HL-60/S4 (cell line): ENCODE data around the gene ATP2A1.

Experiments
- in situ Hi-C: fragments of 300-500 bp; cut with MboI; formaldehyde crosslinking; loops from 2 replicates; pipeline ENCODE4 v1.14.3; 2022; ENCODE audit warnings: low sequenced_read_pairs

Gene ATP2A1

DNA sequence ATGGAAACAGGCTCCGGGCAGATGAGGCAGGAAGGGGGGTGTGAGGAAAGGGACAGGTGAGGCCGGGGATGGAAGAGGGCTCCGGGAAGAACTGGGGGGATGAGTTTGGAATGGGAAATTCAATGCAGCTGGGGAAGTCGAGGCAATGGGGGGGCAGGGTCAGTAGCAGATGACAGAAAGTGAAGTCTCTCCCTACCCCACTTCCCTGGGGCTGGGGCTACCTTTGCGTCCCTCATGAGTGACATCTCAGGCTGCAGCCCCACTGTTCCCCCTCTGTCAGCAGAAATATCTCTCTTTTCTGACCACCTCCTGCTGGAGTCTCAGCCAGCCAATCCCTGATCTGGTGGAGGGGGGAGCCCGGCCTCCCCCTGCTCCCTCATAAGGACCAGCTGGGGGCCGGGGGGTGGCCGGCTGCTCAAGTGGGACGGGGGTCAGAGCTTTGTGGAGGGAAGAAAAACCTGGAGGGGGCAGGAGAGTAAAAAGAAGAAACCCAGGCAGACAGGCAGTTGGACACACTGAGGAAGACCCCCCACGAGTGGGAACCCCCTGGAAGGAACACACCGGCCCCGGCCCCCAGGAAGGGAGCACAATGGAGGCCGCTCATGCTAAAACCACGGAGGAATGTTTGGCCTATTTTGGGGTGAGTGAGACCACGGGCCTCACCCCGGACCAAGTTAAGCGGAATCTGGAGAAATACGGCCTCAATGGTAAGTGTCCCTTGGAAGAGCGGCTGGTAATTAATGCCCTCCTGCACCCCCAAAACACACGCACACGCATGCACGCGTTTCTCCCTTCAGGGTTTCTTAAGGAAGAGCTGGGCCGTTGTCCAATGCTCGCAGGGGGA, at the start of gene ATP2A1:
ATP2A1 (plus strand) TSS at position 406 of the 844 bp plus-strand sequence; CDS start at position 590, 184 bp downstream.
- in situ Hi-C loops = loop anchor here (10.0 kb wide), 1 partner anchor 46 kb away; the partner anchor contains the start of gene RABEP2

DNA sequence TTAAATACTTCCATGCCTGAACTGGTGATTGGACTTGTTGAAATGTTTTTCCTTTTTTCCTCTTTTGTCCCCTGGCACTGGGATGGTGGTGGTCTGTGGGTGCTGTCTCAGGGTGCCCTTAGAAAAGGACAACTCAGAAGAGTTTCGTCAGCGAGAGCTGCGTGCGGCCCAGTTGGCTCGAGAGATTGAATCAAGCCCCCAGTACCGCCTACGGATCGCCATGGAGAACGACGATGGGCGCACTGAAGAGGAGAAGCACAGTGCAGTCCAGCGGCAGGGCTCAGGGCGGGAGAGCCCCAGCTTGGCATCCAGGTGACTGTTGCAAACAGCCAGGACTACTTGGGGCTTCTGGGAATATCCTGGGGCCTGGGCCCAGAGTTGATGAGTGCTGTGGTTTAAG, 48.5 kb upstream of the ATP2A1 start:
- in situ Hi-C loops = no loop called here

DNA sequence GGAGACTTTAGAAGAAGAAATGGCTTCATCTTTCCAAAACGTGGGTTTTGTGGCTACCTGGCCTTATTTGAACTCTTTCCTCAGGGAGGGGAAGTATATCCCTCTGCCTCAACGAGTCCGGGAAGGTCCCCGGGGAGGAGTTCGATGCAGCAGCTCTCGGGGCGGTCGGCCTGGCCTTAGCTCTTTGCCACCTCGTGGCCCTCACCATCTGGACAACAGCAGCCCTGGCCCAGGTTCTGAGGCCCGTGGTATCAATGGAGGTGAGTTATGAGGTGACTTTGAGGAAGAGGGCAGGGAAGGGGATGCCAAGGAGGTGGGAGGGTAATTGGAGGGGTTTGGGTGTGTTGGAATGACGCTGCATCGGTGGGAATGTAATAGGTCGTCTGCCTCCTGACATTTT, 47.8 kb upstream of the ATP2A1 start:
- in situ Hi-C loops = no loop called here

- in situ Hi-C loops = no loop called here
Measured at GRCh38 chr16:28834349-28834748, 43.9 kb upstream of the ATP2A1 start.

DNA sequence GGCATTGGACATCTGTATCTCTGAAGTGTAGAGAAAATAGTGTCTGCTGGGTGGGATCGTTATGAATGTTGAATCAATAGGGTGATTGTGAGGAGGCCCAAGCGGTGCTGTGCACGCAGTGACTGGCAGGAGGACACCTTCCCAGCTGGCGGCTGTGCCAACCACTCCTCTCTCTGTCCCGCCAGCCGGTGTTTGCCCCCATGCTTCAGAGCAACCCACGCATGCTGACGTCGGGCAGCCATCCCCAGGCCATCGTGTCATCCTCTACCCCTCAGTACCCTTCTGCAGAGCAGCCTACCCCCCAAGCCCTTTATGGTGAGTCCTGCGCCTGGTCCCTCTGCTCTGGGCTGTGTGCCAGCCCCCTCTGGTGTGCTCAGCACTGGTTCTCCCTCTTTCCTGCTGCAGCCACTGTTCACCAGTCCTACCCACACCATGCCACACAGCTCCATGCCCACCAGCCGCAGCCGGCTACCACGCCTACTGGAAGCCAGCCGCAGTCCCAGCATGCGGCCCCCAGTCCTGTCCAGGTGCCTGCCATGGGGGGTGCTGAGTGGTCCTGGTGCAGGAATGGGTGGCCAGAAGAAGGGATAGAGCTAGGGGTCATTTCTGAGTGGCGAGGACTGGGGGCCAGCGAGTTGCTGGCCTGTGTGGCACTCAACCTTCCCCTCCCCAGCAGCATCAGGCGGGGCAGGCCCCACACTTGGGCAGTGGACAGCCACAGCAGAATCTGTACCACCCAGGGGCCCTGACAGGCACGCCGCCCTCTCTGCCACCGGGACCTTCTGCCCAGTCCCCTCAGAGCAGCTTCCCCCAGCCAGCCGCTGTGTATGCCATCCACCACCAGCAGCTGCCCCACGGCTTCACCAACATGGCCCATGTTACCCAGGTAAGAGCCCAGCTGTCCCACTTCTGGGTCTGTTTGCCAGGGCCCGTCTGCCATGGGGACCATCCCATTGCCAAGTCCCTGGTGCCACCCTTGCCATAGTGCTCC, 43.1 kb upstream of the ATP2A1 start:
- in situ Hi-C loops = no loop called here

GRCh38 chr16:28835864-28836760, 42.2 kb upstream of the ATP2A1 start:
- in situ Hi-C loops = no loop called here

DNA sequence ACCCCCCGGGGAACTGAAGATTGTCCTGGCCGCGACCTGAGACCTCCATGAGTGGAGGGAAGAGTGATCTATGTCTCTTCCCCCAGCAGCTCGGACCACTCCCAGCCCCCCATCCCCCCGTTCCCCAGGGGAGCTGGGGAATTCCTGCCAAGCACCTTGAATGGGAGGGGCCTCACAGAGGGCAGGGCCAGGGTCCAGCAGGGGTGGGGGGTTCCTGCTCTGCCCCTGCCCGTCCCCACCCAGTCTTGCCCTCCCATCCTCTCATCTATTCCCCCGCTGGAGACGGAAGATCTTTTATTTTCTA, 41.6 kb upstream of the ATP2A1 start:
- in situ Hi-C loops = no loop called here

GRCh38 chr16:28837672-28838557, 40.4 kb upstream of the ATP2A1 start:
- in situ Hi-C loops = no loop called here

GRCh38 chr16:28838558-28838918, 39.8 kb upstream of the ATP2A1 start:
- in situ Hi-C loops = no loop called here

GRCh38 chr16:28839004-28839639, 39.2 kb upstream of the ATP2A1 start:
- in situ Hi-C loops = no loop called here

DNA sequence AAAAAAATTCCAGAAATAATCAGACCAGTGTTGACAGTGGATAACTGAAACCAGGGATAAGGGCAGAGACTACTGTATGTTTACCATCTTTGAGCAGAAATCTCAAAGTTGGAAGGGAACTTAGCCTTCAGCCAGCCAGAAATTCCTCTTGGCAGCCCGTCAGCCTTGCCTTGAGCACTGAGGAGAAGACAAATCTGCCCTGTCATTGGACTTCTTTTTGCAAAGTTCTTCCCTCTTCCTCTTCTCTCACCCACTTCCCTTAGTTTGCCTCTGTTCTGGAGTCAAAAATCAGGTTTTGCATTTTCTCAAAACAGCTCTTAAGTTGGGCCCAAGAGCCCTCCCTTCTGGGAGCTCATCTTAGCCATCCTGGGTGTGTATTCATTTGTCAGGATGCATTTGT, 38.4 kb upstream of the ATP2A1 start:
- in situ Hi-C loops = no loop called here

GRCh38 chr16:28842696-28843095, 35.6 kb upstream of the ATP2A1 start:
- in situ Hi-C loops = no loop called here

- in situ Hi-C loops = no loop called here
Measured at GRCh38 chr16:28843766-28844165, 34.5 kb upstream of the ATP2A1 start.

DNA sequence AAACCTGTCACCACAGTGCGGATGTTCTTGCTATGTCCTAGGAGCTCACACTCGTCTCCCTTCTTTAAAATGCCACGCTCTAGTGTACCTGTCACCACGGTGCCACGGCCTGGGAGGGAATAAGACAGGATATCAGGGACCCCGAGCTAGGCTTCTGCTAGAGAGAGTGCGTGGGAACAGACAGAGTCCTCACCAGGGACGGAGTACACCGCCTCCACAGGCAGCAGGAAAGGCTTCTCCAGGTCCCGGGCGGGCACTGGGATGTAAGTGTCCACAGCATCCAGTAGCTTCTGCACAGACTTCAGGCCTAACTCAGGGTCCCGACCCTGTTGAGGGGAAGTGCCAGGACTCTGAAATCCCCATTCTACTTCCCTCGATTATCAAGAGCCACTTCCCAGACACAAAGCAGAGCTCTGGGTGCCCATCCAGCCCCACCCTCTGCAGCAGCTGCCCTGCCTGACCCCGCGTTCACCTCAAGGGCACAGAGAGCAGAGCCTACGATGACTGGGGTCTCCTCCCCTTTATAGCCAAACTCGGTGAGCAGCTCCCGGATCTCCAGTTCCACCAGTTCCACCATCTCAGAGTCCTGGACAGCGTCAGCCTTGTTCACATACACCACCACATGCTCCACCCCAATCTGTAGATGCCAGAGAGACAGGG, 33.9 kb upstream of the ATP2A1 start:
- in situ Hi-C loops = no loop called here

DNA sequence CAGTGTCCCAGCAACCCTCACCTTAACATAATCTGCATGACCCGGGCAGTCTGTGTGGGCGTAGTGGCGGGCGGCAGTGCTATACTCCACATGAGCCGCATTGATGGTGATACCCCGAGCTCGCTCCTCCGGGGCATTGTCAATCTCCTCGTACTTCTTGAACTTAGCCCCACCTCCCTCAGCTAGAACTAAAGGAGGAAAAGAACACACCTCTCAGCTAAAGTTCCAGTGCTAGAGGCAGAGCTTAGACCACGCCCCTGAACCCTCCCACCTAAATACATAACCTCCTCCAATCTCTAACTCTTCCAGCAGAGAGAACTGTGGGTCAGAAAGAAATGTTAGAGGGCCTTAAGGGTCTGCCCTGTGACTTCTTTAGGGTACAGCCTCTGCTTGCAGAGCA, 33.0 kb upstream of the ATP2A1 start:
- in situ Hi-C loops = no loop called here

DNA sequence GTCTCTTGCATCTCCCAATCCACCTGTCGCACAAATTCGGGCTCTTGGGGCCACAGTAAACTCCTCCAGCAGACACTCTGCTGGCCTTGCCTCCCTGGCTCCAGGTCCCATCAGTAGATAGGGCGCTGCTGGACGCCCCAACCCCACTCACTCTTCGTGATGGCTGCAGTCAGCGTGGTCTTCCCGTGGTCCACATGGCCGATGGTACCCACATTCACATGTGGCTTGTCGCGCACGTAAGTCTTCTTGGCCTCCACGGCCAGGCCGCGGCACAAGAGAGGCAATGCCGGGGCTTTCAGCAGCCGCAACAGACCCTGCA, 32.6 kb upstream of the ATP2A1 start:
- in situ Hi-C loops = no loop called here

- in situ Hi-C loops = no loop called here
Measured at GRCh38 chr16:28846080-28846932, 32.0 kb upstream of the ATP2A1 start, which contains the start of gene TUFM. Gene TUFM (minus strand): TSS chr16:28846348. CDS start chr16:28846269, 79 bp downstream.

GRCh38 chr16:28846933-28847273, 31.4 kb upstream of the ATP2A1 start:
- in situ Hi-C loops = no loop called here
